Stomach (tissue), 9 donors: ENCODE measurements around the gene SUCO. TPM values are rescaled to one million over a fixed set of nuclear protein-coding genes. Genes with fewer than 3 reads are reported as not detected.

Source experiments
- DNase-seq, 2 donors: peaks; one replicate each; pipeline versions ENCODE4 v3.0.0 to v3.0.0-alpha.2; 2013 to 2019
- H3K27ac ChIP-seq, 5 donors: fragments of 200-600 bp in 4 of 5; sonication (generic) in 4 of 5; one replicate each; pipeline ENCODE4 v1.5.1; 2013 to 2019; ENCODE audit warnings: mild to moderate bottlenecking in 1 of 5, moderate library complexity in 1 of 5
- H3K27me3 ChIP-seq, 3 donors: fragments of 200-600 bp; sonication (generic); one replicate each; pipeline ENCODE4 v1.5.1; 2017 to 2019; ENCODE audit warnings: mixed run types in 1 of 3
- H3K36me3 ChIP-seq, 4 donors: fragments of 200-600 bp; sonication (generic); 1 replicate in 3 of 4; 2 replicates in 1 of 4; pipeline ENCODE4 v1.5.1; 2016 to 2019
- H3K4me1 ChIP-seq, 4 donors: fragments of 200-600 bp; sonication (generic); one replicate each; pipeline ENCODE4 v1.5.1; 2016 to 2019
- H3K4me3 ChIP-seq, 4 donors: fragments of 200-600 bp; sonication (generic) in 3 of 4; one replicate each; pipeline ENCODE4 v1.5.1; 2016 to 2019; ENCODE audit warnings: mild to moderate bottlenecking in 1 of 4
- H3K9me3 ChIP-seq, 4 donors: fragments of 200-600 bp; sonication (generic); one replicate each; pipeline ENCODE4 v1.5.1; 2016 to 2019
- CTCF ChIP-seq, 7 experiments: fragments of 450-650 bp in 4 of 7; fragments of 200-600 bp in 3 of 7; sonication (generic) in 3 of 7; IDR thresholded peaks; one replicate each; pipeline ENCODE4 v1.5.1; 2016 to 2019; ENCODE audit warnings: antibody characterized with exemption in 7 of 7, control low read depth in 2 of 7, mild to moderate bottlenecking in 1 of 7
- EP300 ChIP-seq: sonication (generic); formaldehyde crosslinking; IDR thresholded peaks from one replicate; pipeline ENCODE4 v1.6.1; 2017; ENCODE audit warnings: antibody characterized with exemption
- POLR2A ChIP-seq, 4 donors: fragments of 450-650 bp; IDR thresholded peaks; one replicate each; pipeline ENCODE4 v1.6.1; 2016; ENCODE audit warnings: antibody characterized with exemption in 4 of 4, control low read depth in 2 of 4, mild to moderate bottlenecking in 1 of 4, moderate library complexity in 1 of 4
- POLR2AphosphoS5 ChIP-seq, 3 donors: sonication (generic); formaldehyde crosslinking; IDR thresholded peaks; one replicate each; pipeline ENCODE4 v1.6.1; 2016; ENCODE audit warnings: antibody characterized with exemption in 3 of 3
- WGBS, 5 donors: extraction: QIAGEN DNeasy Blood & Tissue Kit in 3 of 5; methylation state at CpG; one replicate each; pipeline versions ENCODE4 v1.1.5 to v1.1.7; 2013 to 2018; 5-methylcytosine and 5-hydroxymethylcytosine counted together
- intact Hi-C: fragments of 100-400 bp; cut with DNase I; formaldehyde crosslinking; loops from one replicate; pipeline ENCODE4 v1.15.1; 2023; ENCODE audit warnings: low total_unique reads
- polyA plus RNA-seq, 3 donors: library from polyadenylated mRNA; stranded (reverse); fragments of 200-250 nt; gene quantifications; one replicate each; pipeline ENCODE4 v1.2.3, GENCODE V29; 2013
- total RNA-seq, 5 donors: library from RNA; depleted of rRNA; stranded (reverse); fragments of >200 nt; gene quantifications; one replicate each; pipeline versions ENCODE4 v1.1.0 to v1.2.3, GENCODE V29; 2014 to 2016
- donor health status: healthy with polysubstance abuse.
- donor health status: Bipolar disorder and iron deficiency.
- donor health status: healthy.

The SUCO gene
- total and polyA plus RNA-seq, 8 donors: 4.9 to 83.7 (median 15.8) TPM

- no peak for TF ChIP-seq EP300
- TF ChIP-seq CTCF (IDR thresholded peaks at IDR 0.05): no peak
- no peak for TF ChIP-seq POLR2AphosphoS5 (IDR thresholded peaks at IDR 0.05)
- TF ChIP-seq POLR2A (IDR thresholded peaks at IDR 0.05): no peak
- Histone ChIP-seq H3K27ac (no peak overlapping the region), H3K9me3 (no peaks in the 10 kb centered on the region), H3K4me1 (peaks cover 0 to 50% (median 17%) of the 10 kb centered on the region in 4 donors), H3K27me3 (no peaks in the 10 kb centered on the region), H3K4me3 (no peak overlapping the region), H3K36me3 (peaks cover 0 to 7% (median 1%) of the 10 kb centered on the region in 4 donors)
- 74 to 87% (median 82%) methylated on average over 6 of the region's 6 CpGs for WGBS, 5 donors
- DNase-seq: no peak
- intact Hi-C loops: no loop called here
Measured at GRCh38 chr1:172551279-172551678, 18.3 kb downstream of the SUCO start.

- no peak for DNase-seq
- H3K27ac ChIP-seq: no peak overlapping the region
- peaks cover 0 to 37% (median 31%) of the 10 kb centered on the region in 4 donors for H3K36me3 ChIP-seq
- intact Hi-C loops: no loop called here
- H3K27me3 ChIP-seq: no peaks in the 10 kb centered on the region
- H3K4me1 ChIP-seq: peaks cover 0 to 13% (median 5%) of the 10 kb centered on the region in 4 donors
- no peaks in the 10 kb centered on the region for H3K9me3 ChIP-seq
- no peak for TF ChIP-seq CTCF (IDR thresholded peaks at IDR 0.05)
- TF ChIP-seq POLR2A (IDR thresholded peaks at IDR 0.05): no peak
- TF ChIP-seq EP300: no peak
- no peak for TF ChIP-seq POLR2AphosphoS5 (IDR thresholded peaks at IDR 0.05)
- no peak overlapping the region for H3K4me3 ChIP-seq
- WGBS, 5 donors: 96 to 99% (median 99%) methylated on average over 4 of the region's 4 CpGs
Measured at GRCh38 chr1:172554915-172555314, 22.0 kb downstream of the SUCO start.

GRCh38 chr1:172556461-172556860, 23.5 kb downstream of the SUCO start:
- Histone ChIP-seq H3K27ac (no peak overlapping the region), H3K4me1 (no peaks in the 10 kb centered on the region), H3K27me3 (no peaks in the 10 kb centered on the region), H3K9me3 (no peaks in the 10 kb centered on the region), H3K36me3 (peaks cover 0 to 48% (median 40%) of the 10 kb centered on the region in 4 donors), H3K4me3 (no peak overlapping the region)
- intact Hi-C loops: no loop called here
- TF ChIP-seq POLR2AphosphoS5 (IDR thresholded peaks at IDR 0.05): no peak
- TF ChIP-seq POLR2A (IDR thresholded peaks at IDR 0.05): no peak
- TF ChIP-seq CTCF (IDR thresholded peaks at IDR 0.05): no peak
- no peak for TF ChIP-seq EP300
- DNase-seq: no peak

- no peaks in the 10 kb centered on the region for H3K4me1 ChIP-seq
- H3K4me3 ChIP-seq: no peak overlapping the region
- H3K9me3 ChIP-seq: no peaks in the 10 kb centered on the region
- WGBS, 5 donors: 91 to 100% (median 98%) methylated on average over 1 of the region's 1 CpG
- no peak overlapping the region for H3K27ac ChIP-seq
- DNase-seq: no peak
- peaks cover 0 to 55% (median 44%) of the 10 kb centered on the region in 4 donors for H3K36me3 ChIP-seq
- intact Hi-C loops: no loop called here
- no peak for TF ChIP-seq EP300
- no peak for TF ChIP-seq POLR2A (IDR thresholded peaks at IDR 0.05)
- no peaks in the 10 kb centered on the region for H3K27me3 ChIP-seq
Measured at GRCh38 chr1:172557270-172557669, 24.3 kb downstream of the SUCO start.

- intact Hi-C loops: no loop called here
- Histone ChIP-seq H3K9me3 (no peaks in the 10 kb centered on the region), H3K27ac (no peak overlapping the region), H3K27me3 (no peaks in the 10 kb centered on the region), H3K4me1 (no peaks in the 10 kb centered on the region), H3K4me3 (no peak overlapping the region), H3K36me3 (peaks cover 0 to 78% (median 59%) of the 10 kb centered on the region in 4 donors)
- 82 to 89% (median 86%) methylated on average over 4 of the region's 4 CpGs for WGBS, 5 donors
- no peak for DNase-seq
- TF ChIP-seq POLR2A (IDR thresholded peaks at IDR 0.05): no peak
- TF ChIP-seq CTCF (IDR thresholded peaks at IDR 0.05): no peak
- no peak for TF ChIP-seq EP300
- TF ChIP-seq POLR2AphosphoS5 (IDR thresholded peaks at IDR 0.05): no peak
Measured at GRCh38 chr1:172559572-172560210, 26.7 kb downstream of the SUCO start.
